WTC11 (cell line): Measurements from ENCODE around the gene SYPL2. TPM values are rescaled to one million over a fixed set of nuclear protein-coding genes. Genes with fewer than 3 reads are reported as not detected.
A peak's percentile ranks its signal among the peaks of the same experiment; 100 is the strongest.

ENCODE experiments used
- ATF1 ChIP-seq: sonication (generic); formaldehyde crosslinking; IDR thresholded peaks from 2 replicates; pipeline ENCODE4 v1.8.1; 2023; ENCODE audit warnings: mild to moderate bottlenecking, moderate library complexity, missing genetic modification reagents
- CREB1 ChIP-seq: sonication (generic); formaldehyde crosslinking; IDR thresholded peaks from 2 replicates; pipeline ENCODE4 v1.8.0; 2023; ENCODE audit warnings: mild to moderate bottlenecking, missing genetic modification reagents
- CTCF ChIP-seq: fragments of 200-600 bp; IDR thresholded peaks from 2 replicates; pipeline ENCODE4 v1.8.0; 2022; ENCODE audit warnings: antibody characterized with exemption
- E2F1 ChIP-seq: sonication (generic); formaldehyde crosslinking; IDR thresholded peaks from 2 replicates; pipeline ENCODE4 v1.8.0; 2022; ENCODE audit warnings: mild to moderate bottlenecking, missing genetic modification reagents
- ELF4 ChIP-seq: sonication (generic); formaldehyde crosslinking; IDR thresholded peaks from 2 replicates; pipeline ENCODE4 v1.8.1; 2022; ENCODE audit warnings: low read depth, mild to moderate bottlenecking, moderate library complexity, missing genetic modification reagents
- ESRRA ChIP-seq: sonication (generic); formaldehyde crosslinking; IDR thresholded peaks from 2 replicates; pipeline ENCODE4 v1.8.1; 2022; ENCODE audit warnings: mild to moderate bottlenecking, missing genetic modification reagents, borderline replicate concordance
- FOXP1 ChIP-seq: sonication (generic); formaldehyde crosslinking; IDR thresholded peaks from 2 replicates; pipeline ENCODE4 v1.8.0; 2022; ENCODE audit warnings: missing genetic modification reagents, mild to moderate bottlenecking, moderate library complexity, borderline replicate concordance
- FOXP4 ChIP-seq: sonication (generic); formaldehyde crosslinking; IDR thresholded peaks from 2 replicates; pipeline ENCODE4 v1.8.0; 2022; ENCODE audit warnings: mild to moderate bottlenecking, missing genetic modification reagents
- GABPB1 ChIP-seq: sonication (generic); formaldehyde crosslinking; IDR thresholded peaks from 2 replicates; pipeline ENCODE4 v1.8.1; 2023; ENCODE audit warnings: mild to moderate bottlenecking, missing genetic modification reagents
- IRF2 ChIP-seq: sonication (generic); formaldehyde crosslinking; IDR thresholded peaks from 2 replicates; pipeline ENCODE4 v1.8.0; 2022; ENCODE audit warnings: low read depth, missing genetic modification reagents, borderline replicate concordance
- JUN ChIP-seq: sonication (generic); formaldehyde crosslinking; IDR thresholded peaks from 2 replicates; pipeline ENCODE4 v1.8.0; 2023; ENCODE audit warnings: mild to moderate bottlenecking, missing genetic modification reagents
- KAT7 ChIP-seq: sonication (generic); formaldehyde crosslinking; IDR thresholded peaks from 2 replicates; pipeline ENCODE4 v1.8.1; 2023; ENCODE audit warnings: missing genetic modification reagents, mild to moderate bottlenecking, borderline replicate concordance
- MYBL2 ChIP-seq: sonication (generic); formaldehyde crosslinking; IDR thresholded peaks from 2 replicates; pipeline ENCODE4 v1.8.1; 2023; ENCODE audit warnings: mild to moderate bottlenecking, moderate library complexity, missing genetic modification reagents
- NFATC4 ChIP-seq: fragments of 250-450 bp; sonication (Bioruptor Pico); IDR thresholded peaks from 2 replicates; pipeline ENCODE4 v1.9.0; 2021; ENCODE audit warnings: mild to moderate bottlenecking
- NFYB ChIP-seq: sonication (generic); formaldehyde crosslinking; conservative IDR thresholded peaks from 2 replicates; pipeline ENCODE4 v1.8.0; 2022; ENCODE audit warnings: low read depth, missing genetic modification reagents
- OVOL2 ChIP-seq: fragments of 250-450 bp; sonication (Bioruptor Pico); IDR thresholded peaks from 2 replicates; pipeline ENCODE4 v1.9.0; 2021; ENCODE audit warnings: mild to moderate bottlenecking, borderline replicate concordance
- RELA ChIP-seq: sonication (generic); formaldehyde crosslinking; IDR thresholded peaks from 2 replicates; pipeline ENCODE4 v1.8.1; 2022; ENCODE audit warnings: missing genetic modification reagents, mild to moderate bottlenecking, borderline replicate concordance
- RORB ChIP-seq: fragments of 250-450 bp; sonication (Bioruptor Pico); IDR thresholded peaks from 2 replicates; pipeline ENCODE4 v1.9.0; 2021; ENCODE audit warnings: mild to moderate bottlenecking
- SMAD3 ChIP-seq: sonication (generic); formaldehyde crosslinking; IDR thresholded peaks from 2 replicates; pipeline ENCODE4 v1.8.0; 2022; ENCODE audit warnings: missing genetic modification reagents, mild to moderate bottlenecking, borderline replicate concordance
- ZNF138 ChIP-seq: sonication (generic); formaldehyde crosslinking; conservative IDR thresholded peaks from 2 replicates; pipeline ENCODE4 v1.8.1; 2022; ENCODE audit warnings: mild to moderate bottlenecking, moderate library complexity, missing genetic modification reagents
- ZNF317 ChIP-seq: sonication (generic); formaldehyde crosslinking; IDR thresholded peaks from 2 replicates; pipeline ENCODE4 v1.8.1; 2023; ENCODE audit warnings: low read depth, mild to moderate bottlenecking, moderate library complexity, missing genetic modification reagents, borderline replicate concordance
- ZNF423 ChIP-seq: fragments of 250-450 bp; sonication (Bioruptor Pico); IDR thresholded peaks from 2 replicates; pipeline ENCODE4 v2.1.2; 2022; ENCODE audit warnings: mild to moderate bottlenecking, moderate library complexity
- total RNA-seq: library from RNA; stranded (reverse); gene quantifications from 3 replicates; pipeline ENCODE4 v1.2.3, GENCODE V29; 2021
- TF ChIP-seq, protein P1 (sequence below): sonication (generic); formaldehyde crosslinking; IDR thresholded peaks from 2 replicates; pipeline ENCODE4 v1.8.1; 2023; ENCODE audit warnings: mild to moderate bottlenecking, missing genetic modification reagents
- TF ChIP-seq, protein P2 (sequence below): fragments of 250-450 bp; sonication (Bioruptor Pico); IDR thresholded peaks from 2 replicates; pipeline ENCODE4 v1.9.0; 2021; ENCODE audit warnings: mild to moderate bottlenecking
- TF ChIP-seq, protein P3 (sequence below): sonication (generic); formaldehyde crosslinking; IDR thresholded peaks from 2 replicates; pipeline ENCODE4 v1.8.0; 2023; ENCODE audit warnings: missing genetic modification reagents
- TF ChIP-seq, protein P4 (sequence below): fragments of 250-450 bp; sonication (Bioruptor Pico); conservative IDR thresholded peaks from 2 replicates; pipeline ENCODE4 v1.9.0; 2021; ENCODE audit warnings: mild to moderate bottlenecking

The SYPL2 gene
- total RNA-seq, 1 experiment from 2014 or later = 3.7 TPM

DNA sequence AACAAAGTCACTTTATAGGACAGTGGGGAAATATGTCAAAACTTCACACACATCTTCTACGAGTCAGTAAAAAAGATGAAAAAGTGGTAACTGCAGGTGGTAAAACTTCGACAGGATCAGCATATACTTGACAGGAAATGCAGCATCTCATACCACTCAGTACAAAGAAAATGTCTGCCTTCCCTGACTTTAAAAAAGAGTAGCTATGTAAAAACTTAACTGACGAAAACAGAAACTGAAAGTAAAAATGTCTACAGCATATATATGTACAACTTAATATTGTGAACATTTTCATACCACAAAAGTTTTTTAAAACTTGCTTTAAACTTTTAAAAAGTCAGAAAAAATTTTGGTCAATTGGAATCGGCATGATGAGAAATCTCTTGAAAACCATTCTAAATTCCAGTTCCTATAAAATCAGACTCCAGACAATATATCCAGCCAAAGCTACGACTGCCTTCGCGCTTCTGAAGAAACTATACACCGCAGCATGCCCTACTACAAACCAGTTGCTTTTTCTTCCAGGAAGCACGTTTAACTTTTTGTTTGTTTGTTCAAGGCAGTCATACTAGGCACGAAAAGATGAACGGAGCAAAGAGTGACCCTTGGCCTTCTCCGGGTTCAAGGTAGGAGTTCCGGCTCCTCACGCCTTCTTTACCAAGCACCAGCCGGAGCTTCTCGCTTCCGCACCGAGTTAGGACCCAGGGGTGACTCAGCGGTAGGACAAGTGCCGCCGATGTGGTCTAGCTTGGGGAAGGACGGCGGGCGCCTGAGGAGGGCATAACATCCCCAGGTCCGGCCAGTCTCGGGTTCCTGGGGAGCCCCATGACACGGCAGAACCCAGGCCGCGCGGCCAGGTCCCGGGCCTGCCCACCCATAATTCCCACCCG, 40.7 kb upstream of the SYPL2 start (continued):
- TF ChIP-seq ZNF317 (CRISPR knock-in tag) = no peak
- no peak for TF ChIP-seq ELF4
- peak; percentile 70; the same call in 1 of the 2 replicates for TF ChIP-seq MYBL2 (CRISPR knock-in tag)
- TF ChIP-seq NFATC4 (CRISPR knock-in tag) = no peak
- TF ChIP-seq FOXP1 (CRISPR knock-in tag) = peak; percentile 69; the same call in 1 of the 2 replicates
- TF ChIP-seq ZNF423 (CRISPR knock-in tag) = no peak
- no peak for TF ChIP-seq ATF1 (CRISPR knock-in tag)
- TF ChIP-seq, protein P1, sequence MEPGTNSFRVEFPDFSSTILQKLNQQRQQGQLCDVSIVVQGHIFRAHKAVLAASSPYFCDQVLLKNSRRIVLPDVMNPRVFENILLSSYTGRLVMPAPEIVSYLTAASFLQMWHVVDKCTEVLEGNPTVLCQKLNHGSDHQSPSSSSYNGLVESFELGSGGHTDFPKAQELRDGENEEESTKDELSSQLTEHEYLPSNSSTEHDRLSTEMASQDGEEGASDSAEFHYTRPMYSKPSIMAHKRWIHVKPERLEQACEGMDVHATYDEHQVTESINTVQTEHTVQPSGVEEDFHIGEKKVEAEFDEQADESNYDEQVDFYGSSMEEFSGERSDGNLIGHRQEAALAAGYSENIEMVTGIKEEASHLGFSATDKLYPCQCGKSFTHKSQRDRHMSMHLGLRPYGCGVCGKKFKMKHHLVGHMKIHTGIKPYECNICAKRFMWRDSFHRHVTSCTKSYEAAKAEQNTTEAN (CRISPR knock-in tag) = 0 out of 2 replicates have a peak, but pooled peaks have one; percentile 60
- TF ChIP-seq GABPB1 (CRISPR knock-in tag) = no peak
- no peak for TF ChIP-seq RORB (CRISPR knock-in tag)
- no peak for TF ChIP-seq FOXP4 (CRISPR knock-in tag)
- no peak for TF ChIP-seq IRF2 (CRISPR knock-in tag)
- TF ChIP-seq JUN (CRISPR knock-in tag) = 0 out of 2 replicates have a peak, but pooled peaks have one; percentile 12
- TF ChIP-seq, protein P2, sequence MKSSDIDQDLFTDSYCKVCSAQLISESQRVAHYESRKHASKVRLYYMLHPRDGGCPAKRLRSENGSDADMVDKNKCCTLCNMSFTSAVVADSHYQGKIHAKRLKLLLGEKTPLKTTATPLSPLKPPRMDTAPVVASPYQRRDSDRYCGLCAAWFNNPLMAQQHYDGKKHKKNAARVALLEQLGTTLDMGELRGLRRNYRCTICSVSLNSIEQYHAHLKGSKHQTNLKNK (CRISPR knock-in tag) = no peak
- TF ChIP-seq E2F1 = no peak
- no peak for TF ChIP-seq ZNF138
- TF ChIP-seq ESRRA (CRISPR knock-in tag) = no peak
- no peak for TF ChIP-seq SMAD3 (CRISPR knock-in tag)
- TF ChIP-seq, protein P3, sequence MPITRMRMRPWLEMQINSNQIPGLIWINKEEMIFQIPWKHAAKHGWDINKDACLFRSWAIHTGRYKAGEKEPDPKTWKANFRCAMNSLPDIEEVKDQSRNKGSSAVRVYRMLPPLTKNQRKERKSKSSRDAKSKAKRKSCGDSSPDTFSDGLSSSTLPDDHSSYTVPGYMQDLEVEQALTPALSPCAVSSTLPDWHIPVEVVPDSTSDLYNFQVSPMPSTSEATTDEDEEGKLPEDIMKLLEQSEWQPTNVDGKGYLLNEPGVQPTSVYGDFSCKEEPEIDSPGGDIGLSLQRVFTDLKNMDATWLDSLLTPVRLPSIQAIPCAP (CRISPR knock-in tag) = 0 out of 2 replicates have a peak, but pooled peaks have one; percentile 30
- no peak for TF ChIP-seq RELA
- no peak for TF ChIP-seq CTCF
- no peak for TF ChIP-seq KAT7 (CRISPR knock-in tag)
- TF ChIP-seq, protein P4, sequence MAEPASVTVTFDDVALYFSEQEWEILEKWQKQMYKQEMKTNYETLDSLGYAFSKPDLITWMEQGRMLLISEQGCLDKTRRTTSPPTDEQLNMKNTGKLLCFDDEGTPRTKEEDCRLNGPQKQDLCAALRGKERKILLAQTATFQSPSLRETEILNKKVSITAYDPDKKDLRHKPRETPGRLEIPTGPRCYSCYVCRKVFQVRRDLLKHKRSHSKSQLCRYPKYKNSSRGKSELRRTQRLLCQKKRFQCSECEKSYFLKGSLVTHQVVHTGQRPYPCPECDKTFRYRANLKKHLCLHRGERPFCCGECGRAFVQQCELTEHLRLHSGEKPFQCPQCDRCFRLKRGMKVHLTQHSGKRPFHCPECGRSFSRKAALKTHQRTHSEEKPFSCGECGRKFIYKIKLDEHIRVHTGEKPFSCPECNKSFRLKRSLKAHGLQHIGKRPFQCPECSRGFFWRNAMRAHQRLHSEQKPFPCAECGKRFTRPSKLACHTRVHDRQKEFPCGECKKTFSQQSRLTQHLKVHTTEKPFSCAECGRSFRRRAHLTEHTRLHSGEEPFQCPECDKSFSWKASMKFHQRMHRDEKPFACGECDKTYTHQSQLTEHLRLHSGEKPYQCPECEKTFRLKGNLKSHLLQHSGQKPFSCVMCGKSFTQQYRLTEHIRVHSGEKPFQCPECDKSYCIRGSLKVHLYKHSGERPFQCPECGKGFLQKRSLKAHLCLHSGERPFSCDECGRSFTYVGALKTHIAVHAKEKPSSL (CRISPR knock-in tag) = no peak
- no peak for TF ChIP-seq OVOL2 (CRISPR knock-in tag)
- no peak for TF ChIP-seq NFYB (CRISPR knock-in tag)
- no peak for TF ChIP-seq CREB1
